EH (cell line): ENCODE results near the gene MAF.

Experiments used
- DNase-seq: peaks from one replicate; pipeline ENCODE4 v3.0.0-alpha.2; 2015; ENCODE audit warnings: low read depth

Gene MAF

GRCh38 chr16:79589601-79590102 is 10.9 kb downstream of the MAF start:
- DNase-seq: no peak

DNA sequence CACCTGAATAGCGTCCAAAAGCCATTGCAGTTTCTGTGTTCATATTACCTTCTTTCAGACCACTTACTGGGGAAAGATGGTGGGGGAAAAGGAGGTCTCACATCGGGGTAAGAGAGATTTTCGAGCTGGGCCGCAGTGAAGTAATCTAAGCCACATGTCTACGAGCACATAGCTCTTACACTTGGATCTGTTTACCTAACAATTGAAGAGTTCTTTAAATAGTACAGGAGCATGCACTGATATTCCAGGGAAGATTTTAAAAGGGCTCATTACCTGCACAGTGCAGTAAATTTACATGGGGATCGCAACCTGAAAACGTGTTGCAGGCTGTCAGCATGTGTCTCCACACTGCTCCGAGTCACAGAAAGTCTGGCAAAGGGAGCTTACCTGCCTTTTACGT is 12.6 kb downstream of the MAF start:
- no peak for DNase-seq

DNA sequence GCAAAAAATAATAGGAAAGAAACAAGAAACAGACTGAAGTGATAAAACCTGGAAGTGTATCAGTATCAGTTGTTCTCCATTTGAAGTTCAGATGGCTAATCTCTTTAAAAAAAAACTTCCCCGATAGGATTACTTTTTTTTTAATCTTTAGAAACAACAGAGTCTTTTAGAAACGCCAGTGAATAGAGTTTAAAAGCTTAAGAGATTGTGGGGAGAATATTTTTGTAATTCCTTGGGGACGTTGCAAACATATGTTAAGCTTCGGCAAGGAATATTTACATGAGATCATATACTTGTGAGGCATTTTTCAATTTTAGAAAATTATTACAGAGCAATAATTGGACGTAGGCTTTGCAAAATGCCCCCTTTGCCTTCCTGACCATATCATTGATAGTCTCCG is 13.2 kb downstream of the MAF start:
- DNase-seq: no peak

GRCh38 chr16:79582789-79583188 is 17.7 kb downstream of the MAF start:
- no peak for DNase-seq

DNA sequence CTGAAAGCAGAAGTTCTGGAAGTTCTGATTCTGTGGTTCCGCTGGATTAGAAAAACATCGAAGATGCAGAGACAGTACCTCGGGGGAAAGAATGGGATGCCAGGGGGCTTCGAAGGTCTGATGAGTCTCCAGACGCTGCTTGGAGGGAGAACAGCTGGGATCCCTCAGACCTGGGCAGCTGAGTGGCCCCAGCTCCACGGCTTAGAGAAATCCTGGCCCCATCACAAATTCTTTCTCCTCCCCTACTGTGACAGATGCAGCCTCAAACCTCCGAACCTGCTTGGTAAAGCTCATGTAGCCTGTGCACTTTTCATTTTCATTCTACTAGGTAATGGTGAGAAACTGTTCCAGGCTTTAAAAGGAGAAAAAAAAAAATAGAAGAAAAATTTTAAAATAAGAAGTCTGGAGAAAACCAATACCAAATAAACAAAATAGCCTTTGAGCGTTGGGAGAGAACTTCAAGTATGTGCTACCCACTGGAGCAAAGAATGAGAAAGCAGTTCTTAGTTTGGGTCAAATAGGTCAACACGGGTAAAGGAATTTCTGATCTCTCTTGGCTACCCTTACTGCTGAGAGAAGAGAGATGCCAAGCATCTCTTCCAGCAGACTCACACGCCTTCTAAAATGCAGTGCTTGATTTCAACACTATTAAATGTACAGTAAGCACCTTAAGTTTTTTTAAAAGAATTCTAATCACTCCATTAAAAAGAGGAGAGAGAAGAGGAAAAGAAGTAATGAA is 19.9 kb downstream of the MAF start:
- DNase-seq: no peak

DNA sequence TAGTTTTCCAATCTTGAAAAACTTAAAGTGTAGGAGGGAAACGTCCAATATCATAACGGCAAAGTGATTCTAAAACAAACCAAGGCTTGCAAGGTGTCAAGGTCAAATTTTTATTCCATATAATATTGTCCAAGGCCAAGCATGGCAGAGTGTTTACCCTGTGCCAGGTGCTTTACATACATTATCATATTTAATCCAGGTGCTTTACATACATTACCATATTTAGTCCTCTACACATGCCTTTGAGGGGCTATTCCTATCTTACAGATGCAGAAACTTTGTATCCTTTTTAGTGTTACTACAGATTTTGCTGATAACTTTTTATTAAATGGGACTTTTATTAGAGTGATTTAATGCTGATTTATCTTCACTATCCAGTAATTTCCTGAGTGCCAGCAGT is 23.9 kb downstream of the MAF start:
- DNase-seq: no peak

GRCh38 chr16:79573884-79574283 is 26.7 kb downstream of the MAF start:
- no peak for DNase-seq

- DNase-seq: no peak
Measured at GRCh38 chr16:79573071-79573470, 27.5 kb downstream of the MAF start.

DNA sequence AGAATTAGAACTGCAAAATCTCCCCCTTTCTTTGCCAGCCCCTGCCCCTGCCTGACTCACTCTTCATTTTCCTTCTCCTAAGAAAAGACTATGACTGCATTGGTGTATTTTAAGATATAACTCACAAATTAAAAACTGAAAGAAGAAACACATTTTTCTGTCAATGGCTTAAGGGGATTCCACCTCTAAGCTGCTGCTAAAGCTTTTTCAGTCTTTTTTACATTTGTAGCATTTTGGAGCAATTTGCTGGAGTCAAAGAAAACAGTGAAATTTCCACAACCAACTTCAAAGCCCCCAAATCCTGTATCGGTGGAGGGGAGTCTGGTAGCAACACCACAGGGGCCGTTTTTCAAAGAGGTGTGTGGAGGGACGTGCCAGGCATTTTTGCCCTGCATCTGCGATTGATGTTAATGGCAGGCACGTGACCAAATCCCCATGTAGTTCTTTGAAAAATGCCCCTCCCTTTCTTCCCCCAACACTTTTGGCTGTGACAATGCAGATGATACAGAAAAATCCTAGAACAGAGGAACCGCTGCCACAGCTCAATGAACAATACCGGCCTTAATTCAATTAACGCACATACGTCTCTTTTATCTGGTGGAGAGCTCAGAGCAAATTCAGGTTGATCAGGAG is 28.5 kb downstream of the MAF start:
- no peak for DNase-seq

GRCh38 chr16:79571065-79571902 is 29.3 kb downstream of the MAF start:
- DNase-seq: no peak

GRCh38 chr16:79564671-79565107 is 35.8 kb downstream of the MAF start:
- DNase-seq: no peak

DNA sequence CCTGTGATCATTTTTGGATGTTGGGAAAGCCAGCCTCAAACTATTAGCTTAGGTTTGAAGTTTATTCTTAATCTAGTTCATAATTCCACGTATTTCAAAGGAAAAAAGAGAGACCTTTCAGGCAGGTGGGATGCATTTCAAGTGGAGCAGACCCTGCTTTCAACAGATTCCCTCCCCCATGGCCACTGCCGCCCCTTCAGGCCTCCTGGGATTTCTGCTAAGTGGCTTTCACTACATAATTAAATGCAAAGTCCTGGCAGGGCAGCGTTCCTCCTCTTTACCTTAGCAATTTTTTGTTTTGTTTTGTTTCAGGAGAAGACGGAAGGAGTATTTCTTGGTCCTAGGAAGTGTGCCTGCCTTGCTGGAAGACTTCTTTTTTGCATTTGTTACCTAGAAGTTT is 36.6 kb downstream of the MAF start:
- DNase-seq: no peak

- no peak for DNase-seq
Measured at GRCh38 chr16:79562166-79562823, 38.2 kb downstream of the MAF start.

- no peak for DNase-seq
Measured at GRCh38 chr16:79561729-79562128, 38.8 kb downstream of the MAF start.

- DNase-seq: no peak
Measured at GRCh38 chr16:79560923-79561322, 39.6 kb downstream of the MAF start.

DNA sequence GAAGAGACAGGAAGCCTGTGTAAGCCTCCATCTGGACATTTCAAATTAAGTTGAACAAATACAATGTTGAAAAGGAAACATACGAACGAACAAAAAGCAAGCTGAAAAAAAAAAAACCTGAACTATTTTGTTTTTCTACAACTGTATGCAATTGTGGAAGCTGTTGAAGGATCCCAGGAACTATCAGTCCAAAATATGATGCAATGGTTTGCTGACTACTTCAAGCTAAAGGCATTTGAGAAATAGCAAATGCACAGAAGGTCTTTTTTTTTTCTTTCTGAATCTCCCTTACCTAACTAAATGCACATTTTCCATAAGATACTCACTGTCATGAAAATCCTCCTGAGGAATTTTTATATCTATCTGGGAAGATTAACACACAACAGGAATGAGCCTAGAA is 40.2 kb downstream of the MAF start:
- DNase-seq: no peak

- no peak for DNase-seq
Measured at GRCh38 chr16:79559532-79559931, 41.0 kb downstream of the MAF start.

DNA sequence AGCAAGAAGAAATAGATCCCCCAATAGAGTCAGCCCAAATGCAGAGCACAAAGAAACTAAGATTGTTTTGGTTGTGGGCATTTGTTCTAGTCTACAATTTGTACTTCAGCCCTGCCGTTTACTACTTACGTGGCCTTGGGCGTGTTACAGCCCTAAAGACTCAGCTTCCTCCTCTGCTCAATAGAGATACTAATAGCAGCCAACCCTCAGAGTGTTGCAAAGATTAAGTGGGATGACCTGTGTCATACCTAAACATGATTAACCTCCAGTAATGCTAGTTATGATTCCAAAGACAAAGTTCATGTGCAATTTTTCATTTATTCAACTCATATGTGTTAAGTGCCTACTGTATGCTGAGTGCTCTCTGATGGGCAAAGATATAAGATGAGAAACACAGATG is 43.1 kb downstream of the MAF start:
- DNase-seq: no peak

- DNase-seq: no peak
Measured at GRCh38 chr16:79554912-79555311, 45.6 kb downstream of the MAF start.

DNA sequence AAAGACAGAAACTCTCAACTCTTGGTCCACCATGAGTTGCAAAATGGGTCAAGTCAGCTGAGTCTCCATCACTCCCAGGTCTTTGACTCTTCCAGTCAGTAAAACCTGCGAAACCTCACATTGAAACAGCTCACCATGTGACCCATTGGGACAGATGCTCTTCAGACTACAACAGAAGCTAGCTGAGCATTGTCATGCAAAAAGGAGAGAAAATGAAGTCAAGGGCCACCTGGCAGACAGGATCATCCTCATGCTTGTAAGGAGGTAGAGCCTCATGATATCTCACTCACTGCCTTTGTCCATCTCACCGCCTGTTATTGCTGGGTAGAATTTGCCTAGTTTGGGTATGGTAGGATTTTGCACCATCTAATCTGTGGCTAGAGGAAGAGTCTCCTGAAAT is 50.2 kb downstream of the MAF start:
- no peak for DNase-seq

- DNase-seq: no peak
Measured at GRCh38 chr16:79547085-79547484, 53.5 kb downstream of the MAF start.
